ENCODE data around the gene ANKRD35.
A peak's percentile ranks its signal among the peaks of the same experiment; 100 is the strongest.
"Not testable (repeated sequence)": the region's sequence is repeated elsewhere in the genome, so short reads cannot be mapped to it uniquely, and the experiment has no call there.

ANKRD35 gene

GRCh38 chr1:145885738-145886287 is at the start of gene ANKRD35:
TSS of gene ANKRD35 (minus strand) at chr1:145885866. CDS start at chr1:145885758, 108 bp downstream.
- peak; percentile 86 to 92 for DNase-seq

- DNase-seq, result not testable (repeated sequence)
Observed at GRCh38 chr1:145932522-145933009, 46.9 kb upstream of the ANKRD35 start.

GRCh38 chr1:145927916-145928643 is 42.4 kb upstream of the ANKRD35 start:
- DNase-seq, result no peak

- DNase-seq, result peak; percentile 98 to 100
Observed at GRCh38 chr1:145927063-145927886, 41.6 kb upstream of the ANKRD35 start, which contains the start of gene RBM8A. TSS of gene RBM8A (minus strand) at chr1:145927484. CDS start at chr1:145927426, 58 bp downstream.

- no peak for DNase-seq
Observed at GRCh38 chr1:145926686-145927062, 41.0 kb upstream of the ANKRD35 start.

GRCh38 chr1:145922266-145922665 is 36.6 kb upstream of the ANKRD35 start:
- DNase-seq, result no peak

GRCh38 chr1:145920297-145920696 is 34.6 kb upstream of the ANKRD35 start:
- DNase-seq, result not testable (repeated sequence)

GRCh38 chr1:145918992-145919939 is 33.6 kb upstream of the ANKRD35 start:
- peak in 1 of 2 experiments; percentile 19 for DNase-seq

- peak; percentile 96 to 98 for DNase-seq
Observed at GRCh38 chr1:145918144-145918991, 32.7 kb upstream of the ANKRD35 start, which contains the start of gene PEX11B. TSS of gene PEX11B (minus strand) at chr1:145918717. CDS start at chr1:145918688, 29 bp downstream.

- no peak for DNase-seq
Observed at GRCh38 chr1:145917595-145917994, 31.9 kb upstream of the ANKRD35 start.

GRCh38 chr1:145916745-145917144 is 31.1 kb upstream of the ANKRD35 start:
- no peak for DNase-seq

GRCh38 chr1:145912128-145912641 is 26.5 kb upstream of the ANKRD35 start:
- DNase-seq, result no peak

GRCh38 chr1:145908653-145909052 is 23.0 kb upstream of the ANKRD35 start:
- no peak for DNase-seq

- DNase-seq, result no peak
Observed at GRCh38 chr1:145906954-145907753, 21.5 kb upstream of the ANKRD35 start.

- DNase-seq, result no peak
Observed at GRCh38 chr1:145901312-145902021, 15.8 kb upstream of the ANKRD35 start.

GRCh38 chr1:145898756-145899155 is 13.1 kb upstream of the ANKRD35 start:
- DNase-seq, result no peak

- no peak for DNase-seq
Observed at GRCh38 chr1:145897969-145898368, 12.3 kb upstream of the ANKRD35 start.

GRCh38 chr1:145895471-145895870 is 9.8 kb upstream of the ANKRD35 start:
- no peak for DNase-seq
